K562 (cell line): ENCODE results near the gene ATCAY.

Experiments used
- ARID2 ChIP-seq: fragments of 450-650 bp; IDR thresholded peaks from 2 replicates; pipeline ENCODE4 v1.6.1; 2017; ENCODE audit warnings: antibody characterized with exemption, mild to moderate bottlenecking
- EP300 ChIP-seq: IDR thresholded peaks from 2 replicates; pipeline ENCODE4 v1.6.1; 2012; ENCODE audit warnings: low read length, improper control_type of control experiment
- RAD51 ChIP-seq: fragments of 450-650 bp; IDR thresholded peaks from 2 replicates; pipeline ENCODE4 v1.7.1; 2016; ENCODE audit warnings: low read depth, mild to moderate bottlenecking, borderline replicate concordance
- SIRT6 ChIP-seq: IDR thresholded peaks from one replicate; pipeline ENCODE4 v1.6.1; 2012; ENCODE audit warnings: low read depth, mild to moderate bottlenecking, control low read depth, inconsistent platforms, low read length, moderate library complexity
- SMAD3 ChIP-seq: fragments of 450-650 bp; formaldehyde crosslinking; conservative IDR thresholded peaks from 2 replicates; pipeline ENCODE4 v1.4.0; 2020; ENCODE audit warnings: mild to moderate bottlenecking
- ZNF274 ChIP-seq: IDR thresholded peaks from 2 replicates; pipeline ENCODE4 v1.6.1; 2011; ENCODE audit warnings: low read depth, mild to moderate bottlenecking, low read length, moderate library complexity, borderline replicate concordance
- ZNF316 ChIP-seq: fragments of 450-650 bp; IDR thresholded peaks from 2 replicates; pipeline ENCODE4 v1.6.1; 2016
- ZNF586 ChIP-seq: fragments of 450-650 bp; formaldehyde crosslinking; conservative IDR thresholded peaks from 2 replicates; pipeline ENCODE4 v1.4.0; 2020; ENCODE audit warnings: mild to moderate bottlenecking, moderate library complexity
- TF ChIP-seq, protein P1 (sequence below), 3 experiments: IDR thresholded peaks in 2 of 3; conservative IDR thresholded peaks in 1 of 3; 2 replicates each; pipeline ENCODE4 v1.5.1; 2011 to 2012; ENCODE audit warnings: low read length in 3 of 3, mild to moderate bottlenecking in 3 of 3, control low read depth in 2 of 3, improper control_type of control experiment in 1 of 3, inconsistent platforms in 1 of 3, low read depth in 1 of 3, mixed read lengths in 1 of 3, moderate library complexity in 1 of 3; ENCODE audit not compliant: insufficient read depth in 2 of 3
- TF ChIP-seq, protein P2 (sequence below), 2 experiments: fragments of 450-650 bp in 1 of 2; sonication (generic) in 1 of 2; formaldehyde crosslinking; conservative IDR thresholded peaks; 2 replicates each; pipeline versions ENCODE4 v1.4.0 to v1.8.1; 2020 to 2022; ENCODE audit warnings: mild to moderate bottlenecking in 1 of 2, missing genetic modification reagents in 1 of 2

- TF ChIP-seq ZNF274, result no peak
- TF ChIP-seq, protein P1, sequence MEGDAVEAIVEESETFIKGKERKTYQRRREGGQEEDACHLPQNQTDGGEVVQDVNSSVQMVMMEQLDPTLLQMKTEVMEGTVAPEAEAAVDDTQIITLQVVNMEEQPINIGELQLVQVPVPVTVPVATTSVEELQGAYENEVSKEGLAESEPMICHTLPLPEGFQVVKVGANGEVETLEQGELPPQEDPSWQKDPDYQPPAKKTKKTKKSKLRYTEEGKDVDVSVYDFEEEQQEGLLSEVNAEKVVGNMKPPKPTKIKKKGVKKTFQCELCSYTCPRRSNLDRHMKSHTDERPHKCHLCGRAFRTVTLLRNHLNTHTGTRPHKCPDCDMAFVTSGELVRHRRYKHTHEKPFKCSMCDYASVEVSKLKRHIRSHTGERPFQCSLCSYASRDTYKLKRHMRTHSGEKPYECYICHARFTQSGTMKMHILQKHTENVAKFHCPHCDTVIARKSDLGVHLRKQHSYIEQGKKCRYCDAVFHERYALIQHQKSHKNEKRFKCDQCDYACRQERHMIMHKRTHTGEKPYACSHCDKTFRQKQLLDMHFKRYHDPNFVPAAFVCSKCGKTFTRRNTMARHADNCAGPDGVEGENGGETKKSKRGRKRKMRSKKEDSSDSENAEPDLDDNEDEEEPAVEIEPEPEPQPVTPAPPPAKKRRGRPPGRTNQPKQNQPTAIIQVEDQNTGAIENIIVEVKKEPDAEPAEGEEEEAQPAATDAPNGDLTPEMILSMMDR (IDR thresholded peaks at IDR 0.05 in 2 of 3, conservative IDR thresholded peaks at IDR 0.05 in 1 of 3; ENCODE audit: insufficient read depth in 2 of 3, low read depth in 1 of 3, low read length in 3 of 3), result no peak
- TF ChIP-seq ZNF586 (CRISPR knock-in tag), result no peak
- TF ChIP-seq SIRT6, result no peak
- TF ChIP-seq EP300, result no peak
- no peak for TF ChIP-seq RAD51
- no peak for TF ChIP-seq SMAD3 (CRISPR knock-in tag)
- no peak for TF ChIP-seq ZNF316
- TF ChIP-seq, protein P2, sequence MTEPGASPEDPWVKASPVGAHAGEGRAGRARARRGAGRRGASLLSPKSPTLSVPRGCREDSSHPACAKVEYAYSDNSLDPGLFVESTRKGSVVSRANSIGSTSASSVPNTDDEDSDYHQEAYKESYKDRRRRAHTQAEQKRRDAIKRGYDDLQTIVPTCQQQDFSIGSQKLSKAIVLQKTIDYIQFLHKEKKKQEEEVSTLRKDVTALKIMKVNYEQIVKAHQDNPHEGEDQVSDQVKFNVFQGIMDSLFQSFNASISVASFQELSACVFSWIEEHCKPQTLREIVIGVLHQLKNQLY (CRISPR knock-in tag; conservative IDR thresholded peaks at IDR 0.05), result no peak
- TF ChIP-seq ARID2, result no peak
These were observed 29.6 kb downstream of the ATCAY start for GRCh38 chr19:3910105-3910504.
